ENCODE results near the gene CCDC8.
A peak's percentile ranks its signal among the peaks of the same experiment; 100 is the strongest.
"Not testable (repeated sequence)": the region's sequence is repeated elsewhere in the genome, so short reads cannot be mapped to it uniquely, and the experiment has no call there.

CCDC8 gene

DNA sequence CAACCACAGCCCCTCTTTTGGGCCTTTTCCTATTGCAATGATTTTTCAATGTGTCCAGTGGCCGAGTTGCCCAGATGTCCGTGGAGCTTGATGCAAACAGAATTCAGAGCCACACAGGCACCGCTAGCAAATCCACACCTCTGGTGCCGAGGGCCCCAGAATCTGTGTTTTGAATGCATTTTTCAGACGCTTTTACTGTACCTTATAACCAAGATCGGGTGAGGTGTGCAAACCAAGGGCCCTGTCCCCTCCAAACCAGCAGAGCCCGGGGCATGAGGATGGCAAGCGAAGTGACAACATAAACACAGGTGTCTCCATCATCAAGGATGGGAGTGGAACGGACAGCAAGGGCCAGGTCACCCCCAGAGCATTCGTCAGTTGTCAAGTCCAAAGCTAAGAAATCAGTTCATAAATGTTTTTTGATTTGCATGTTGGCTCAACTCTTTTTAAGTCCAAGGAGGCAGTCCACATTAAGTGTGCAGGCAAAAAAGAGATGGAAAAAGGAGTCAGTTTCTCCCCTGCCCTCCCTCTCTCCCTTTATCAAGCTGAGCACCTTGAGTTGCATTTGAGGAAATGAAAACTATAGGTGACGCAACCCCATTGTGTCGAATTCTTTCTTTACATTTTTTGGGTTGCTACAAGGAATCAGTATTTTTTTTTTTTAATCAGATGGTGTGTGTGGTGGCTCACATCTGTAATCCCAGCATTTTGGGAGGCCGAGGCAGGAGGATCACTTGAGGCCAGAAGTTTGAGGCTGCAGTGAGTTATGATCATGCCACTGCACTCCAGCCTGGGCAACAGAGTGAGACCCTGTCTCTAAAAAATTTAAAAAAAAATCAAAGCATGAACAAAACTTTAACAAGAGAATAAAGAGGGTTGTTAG is 2.9 kb downstream of the CCDC8 start:
- Histone ChIP-seq H3K27me3 (ENCODE audit: control insufficient read depth, insufficient read depth, low read length) (peaks cover 60% of the 10 kb centered on the region), H3K9ac (ENCODE audit: low read length) (no peak overlapping the region), H3K4me3 (ENCODE audit: low read length) (no peak overlapping the region), H3K4me1 (ENCODE audit: control insufficient read depth, insufficient read depth, low read length) (no peaks in the 10 kb centered on the region), H3K36me3 (ENCODE audit: control insufficient read depth, insufficient read depth, low read length) (no peaks in the 10 kb centered on the region), H3K9me3 (ENCODE audit: control insufficient read depth, low read length) (no peaks in the 10 kb centered on the region)

DNA sequence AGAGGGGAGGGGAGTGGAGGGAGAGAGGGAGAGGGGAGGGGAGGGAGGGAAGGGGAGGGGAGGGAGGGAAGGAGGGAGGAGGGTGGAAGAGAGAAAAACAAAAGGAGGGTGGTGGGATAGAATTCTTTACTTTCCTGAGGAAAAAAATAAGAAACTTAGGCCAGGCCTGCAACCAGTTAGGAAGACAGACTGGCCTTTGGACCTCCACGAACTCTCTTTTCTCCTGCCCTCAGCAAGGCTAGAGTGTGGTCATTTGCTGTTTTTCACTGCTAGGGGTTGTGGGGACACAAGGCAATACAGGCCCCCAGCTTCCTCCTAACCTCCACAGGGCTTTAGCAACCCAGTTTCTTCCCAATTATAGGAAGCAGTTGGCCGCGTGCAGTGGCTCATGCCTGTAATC is 4.2 kb downstream of the CCDC8 start:
- Histone ChIP-seq H3K9ac (ENCODE audit: low read length) (no peak overlapping the region), H3K9me3 (ENCODE audit: control insufficient read depth, low read length) (no peaks in the 10 kb centered on the region), H3K4me3 (ENCODE audit: low read length) (no peak overlapping the region), H3K4me1 (ENCODE audit: control insufficient read depth, insufficient read depth, low read length) (no peaks in the 10 kb centered on the region), H3K36me3 (ENCODE audit: control insufficient read depth, insufficient read depth, low read length) (no peaks in the 10 kb centered on the region), H3K27me3 (ENCODE audit: control insufficient read depth, insufficient read depth, low read length) (peaks cover 57% of the 10 kb centered on the region)

DNA sequence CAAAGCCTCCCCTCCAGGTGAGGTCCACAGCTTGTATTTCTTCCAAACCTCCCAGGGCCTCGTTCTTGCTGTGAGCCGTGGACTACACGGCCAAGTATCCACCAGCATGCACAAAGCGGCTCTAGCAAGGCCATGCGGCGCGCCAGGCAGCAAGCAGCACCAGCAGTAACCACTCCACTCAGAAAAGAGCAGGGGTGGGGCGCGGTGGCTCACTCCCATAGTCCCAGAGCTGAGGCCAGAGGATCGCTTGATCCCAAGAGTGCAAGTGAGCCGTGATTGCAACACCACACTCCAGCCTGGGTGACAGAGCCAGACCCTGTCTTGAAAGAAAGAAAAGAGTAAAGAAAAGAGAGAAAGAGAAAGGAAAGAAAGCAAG is 4.7 kb downstream of the CCDC8 start:
- H3K4me3 ChIP-seq (ENCODE audit: low read length) = no peak overlapping the region
- H3K9ac ChIP-seq (ENCODE audit: low read length) = no peak overlapping the region

DNA sequence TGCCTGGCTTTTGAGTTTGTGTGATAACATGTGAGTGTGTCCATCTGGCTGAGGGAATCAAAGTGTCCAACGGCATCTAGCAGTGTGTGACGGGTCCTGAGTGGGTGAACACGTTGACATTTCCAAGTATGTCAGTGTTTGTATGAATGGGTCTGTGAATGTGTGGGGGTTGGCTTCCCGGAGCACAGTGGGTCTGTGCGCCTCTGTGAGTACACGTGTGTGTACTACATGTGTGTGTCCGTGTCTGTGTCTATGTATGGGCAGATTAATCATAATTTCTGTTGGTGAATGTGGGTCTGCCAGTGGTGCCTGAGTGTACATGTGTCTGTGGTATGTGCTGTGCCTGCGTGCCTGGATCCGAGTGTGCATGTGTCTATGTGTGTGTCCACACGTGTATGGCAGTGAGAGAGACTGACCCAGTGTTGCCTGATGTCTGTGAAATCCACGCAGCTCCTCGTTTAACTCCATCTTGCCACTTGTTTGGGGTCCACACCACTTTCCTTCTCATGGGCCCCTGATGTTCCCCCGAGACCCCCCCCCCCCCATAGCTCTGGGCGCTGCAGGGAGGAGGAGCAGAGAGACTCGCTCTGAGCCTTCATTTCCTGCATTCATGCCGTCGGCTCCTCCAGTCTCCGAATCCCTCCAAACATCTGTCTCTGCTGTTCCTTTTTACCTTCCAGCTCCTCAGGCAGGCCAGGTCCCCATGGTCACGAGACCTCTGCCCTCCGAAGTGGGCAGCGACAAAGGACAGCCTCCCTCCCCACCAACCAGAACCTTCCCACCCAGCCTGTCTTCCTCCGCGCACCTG is 5.3 kb downstream of the CCDC8 start:
- Histone ChIP-seq H3K4me1 (ENCODE audit: control insufficient read depth, insufficient read depth, low read length) (peaks cover 6% of the 10 kb centered on the region), H3K9me3 (ENCODE audit: control insufficient read depth, low read length) (no peaks in the 10 kb centered on the region), H3K36me3 (ENCODE audit: control insufficient read depth, insufficient read depth, low read length) (no peaks in the 10 kb centered on the region), H3K27me3 (ENCODE audit: control insufficient read depth, insufficient read depth, low read length) (peaks cover 52% of the 10 kb centered on the region), H3K4me3 (ENCODE audit: low read length) (no peak overlapping the region), H3K9ac (ENCODE audit: low read length) (no peak overlapping the region)

More for the DNA sequence above, 4.7 kb downstream of the CCDC8 start:
- H3K27me3 ChIP-seq (ENCODE audit: control insufficient read depth, insufficient read depth, low read length) = peaks cover 56% of the 10 kb centered on the region
- H3K36me3 ChIP-seq (ENCODE audit: control insufficient read depth, insufficient read depth, low read length) = no peaks in the 10 kb centered on the region
- H3K9me3 ChIP-seq (ENCODE audit: control insufficient read depth, low read length) = no peaks in the 10 kb centered on the region
- H3K4me1 ChIP-seq (ENCODE audit: control insufficient read depth, insufficient read depth, low read length) = peaks cover 5% of the 10 kb centered on the region

DNA sequence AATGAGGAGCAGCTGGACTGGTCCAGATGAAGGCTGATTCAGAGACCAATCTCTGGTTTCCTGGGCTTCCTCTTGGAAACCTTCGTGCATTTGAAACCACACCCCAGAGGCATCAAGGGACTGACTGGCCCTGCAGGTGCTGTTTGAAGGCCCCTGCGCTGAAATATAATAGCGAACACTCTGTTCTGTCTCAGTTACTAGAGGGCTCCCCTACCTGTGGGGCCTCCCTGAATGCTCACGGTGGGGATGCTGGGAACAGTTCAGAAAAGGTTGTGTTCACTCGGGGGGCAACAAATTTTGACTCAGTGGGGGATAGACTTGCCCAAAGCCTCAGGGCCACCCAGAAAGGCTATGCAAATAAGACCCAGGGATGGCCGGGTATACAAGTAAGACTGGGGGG is 6.4 kb downstream of the CCDC8 start:
- no peak overlapping the region for H3K4me3 ChIP-seq (ENCODE audit: low read length)
- no peaks in the 10 kb centered on the region for H3K9me3 ChIP-seq (ENCODE audit: control insufficient read depth, low read length)
- H3K4me1 ChIP-seq (ENCODE audit: control insufficient read depth, insufficient read depth, low read length) = peaks cover 6% of the 10 kb centered on the region
- H3K36me3 ChIP-seq (ENCODE audit: control insufficient read depth, insufficient read depth, low read length) = no peaks in the 10 kb centered on the region
- peaks cover 41% of the 10 kb centered on the region for H3K27me3 ChIP-seq (ENCODE audit: control insufficient read depth, insufficient read depth, low read length)
- H3K9ac ChIP-seq (ENCODE audit: low read length) = no peak overlapping the region

DNA sequence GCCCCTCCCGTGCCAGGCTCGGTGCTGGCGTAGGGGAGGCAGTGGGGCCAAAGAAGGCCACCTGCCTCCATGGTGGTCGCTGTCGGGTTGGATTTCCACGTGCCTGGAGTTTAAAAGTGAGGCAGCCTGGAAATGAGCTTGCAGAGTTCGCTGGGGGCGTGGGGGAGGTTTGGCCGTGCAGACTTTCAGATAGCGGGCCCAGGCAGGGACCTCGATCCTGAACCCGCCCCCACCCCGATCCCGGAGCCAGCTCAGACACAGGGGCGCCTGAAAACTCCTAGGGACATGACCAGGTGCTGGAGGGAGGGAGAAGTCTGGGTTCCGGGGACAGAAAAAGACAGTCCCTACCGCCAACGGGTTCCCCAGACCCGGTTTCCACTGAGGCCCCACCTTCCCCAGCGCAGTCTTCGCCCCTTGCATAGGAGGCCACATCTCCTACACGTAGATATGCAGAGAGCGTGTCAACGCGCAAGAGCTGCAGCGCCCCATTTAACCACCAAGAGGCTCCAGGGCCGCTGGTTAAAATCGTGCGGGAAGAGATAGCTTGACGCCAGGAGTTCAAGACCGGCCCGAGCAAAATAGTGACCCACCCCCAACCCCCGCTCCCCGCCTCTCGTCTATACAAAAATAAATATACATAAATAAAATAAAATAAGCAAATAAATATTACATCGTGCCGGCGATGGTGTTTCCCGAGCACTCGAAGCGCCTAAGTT is 8.5 kb downstream of the CCDC8 start:
- no peaks in the 10 kb centered on the region for H3K9me3 ChIP-seq (ENCODE audit: control insufficient read depth, low read length)
- peaks cover 29% of the 10 kb centered on the region for H3K27me3 ChIP-seq (ENCODE audit: control insufficient read depth, insufficient read depth, low read length)
- peak overlapping the region; percentile 32 for H3K4me3 ChIP-seq (ENCODE audit: low read length)
- H3K4me1 ChIP-seq (ENCODE audit: control insufficient read depth, insufficient read depth, low read length) = peaks cover 6% of the 10 kb centered on the region
- H3K36me3 ChIP-seq (ENCODE audit: control insufficient read depth, insufficient read depth, low read length) = no peaks in the 10 kb centered on the region
- H3K9ac ChIP-seq (ENCODE audit: low read length) = peak overlapping the region; percentile 53

DNA sequence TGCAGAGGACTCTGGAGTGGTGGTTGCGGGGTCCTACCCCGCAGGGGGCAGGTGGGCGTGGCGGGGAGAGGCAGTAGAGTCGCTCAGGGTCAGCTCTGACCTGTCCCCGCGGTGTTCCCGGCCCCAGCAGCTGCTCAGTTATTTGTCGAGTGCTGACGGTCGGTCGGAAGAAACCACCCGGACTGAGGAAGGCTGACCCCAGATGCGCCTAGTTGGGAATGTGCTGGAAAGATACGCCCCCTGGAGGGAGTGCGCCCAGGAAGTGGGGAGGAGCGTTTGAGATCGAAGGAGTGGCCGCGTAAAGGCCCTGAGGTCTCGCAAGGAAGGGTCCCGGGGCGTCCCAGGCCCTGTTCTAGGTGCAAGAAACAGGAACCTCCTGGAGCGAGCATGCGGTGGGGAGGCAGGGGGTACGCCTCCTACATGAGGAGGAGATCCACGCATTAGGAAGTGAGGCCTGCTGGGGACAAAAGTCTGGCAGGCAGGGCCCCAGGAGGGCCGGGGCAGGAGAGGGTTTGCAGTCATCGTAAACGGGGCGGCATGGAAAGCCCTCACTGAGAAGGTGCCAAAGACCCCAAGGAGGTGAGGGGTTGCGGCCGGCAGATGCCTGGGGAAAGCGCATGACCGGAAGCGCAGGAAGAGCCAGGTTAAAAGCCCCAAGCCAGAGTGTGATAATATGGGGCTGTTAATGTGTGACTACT is 9.2 kb downstream of the CCDC8 start:
- H3K4me1 ChIP-seq (ENCODE audit: control insufficient read depth, insufficient read depth, low read length) = peaks cover 6% of the 10 kb centered on the region
- H3K9ac ChIP-seq (ENCODE audit: low read length) = peak overlapping the region; percentile 53
- H3K9me3 ChIP-seq (ENCODE audit: control insufficient read depth, low read length) = no peaks in the 10 kb centered on the region
- H3K4me3 ChIP-seq (ENCODE audit: low read length) = peak overlapping the region; percentile 32
- H3K27me3 ChIP-seq (ENCODE audit: control insufficient read depth, insufficient read depth, low read length) = peaks cover 29% of the 10 kb centered on the region
- H3K36me3 ChIP-seq (ENCODE audit: control insufficient read depth, insufficient read depth, low read length) = no peaks in the 10 kb centered on the region

DNA sequence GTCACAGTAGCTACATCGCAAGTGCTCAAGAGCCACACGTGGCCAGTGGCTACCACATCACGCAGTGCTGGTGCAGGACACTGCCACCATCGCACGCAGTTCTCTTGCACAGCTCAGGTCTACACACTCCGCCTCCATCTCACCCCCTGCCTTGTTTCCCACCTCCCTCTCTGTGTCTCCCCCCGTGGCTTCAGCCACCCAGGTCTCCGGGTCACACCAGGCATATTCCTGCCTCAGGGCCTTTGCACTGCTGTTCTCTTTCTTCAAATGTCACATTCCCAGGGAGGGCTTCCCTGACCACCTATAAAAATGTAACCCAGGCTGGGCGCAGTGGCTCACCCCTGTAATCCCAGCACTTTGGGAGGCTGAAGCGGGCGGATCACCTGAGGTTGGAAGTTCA is 10.6 kb downstream of the CCDC8 start:
- H3K4me1 ChIP-seq (ENCODE audit: control insufficient read depth, insufficient read depth, low read length) = peaks cover 6% of the 10 kb centered on the region
- no peaks in the 10 kb centered on the region for H3K36me3 ChIP-seq (ENCODE audit: control insufficient read depth, insufficient read depth, low read length)
- H3K4me3 ChIP-seq (ENCODE audit: low read length) = no peak overlapping the region
- no peaks in the 10 kb centered on the region for H3K9me3 ChIP-seq (ENCODE audit: control insufficient read depth, low read length)
- H3K9ac ChIP-seq (ENCODE audit: low read length) = no peak overlapping the region
- H3K27me3 ChIP-seq (ENCODE audit: control insufficient read depth, insufficient read depth, low read length) = peaks cover 23% of the 10 kb centered on the region

DNA sequence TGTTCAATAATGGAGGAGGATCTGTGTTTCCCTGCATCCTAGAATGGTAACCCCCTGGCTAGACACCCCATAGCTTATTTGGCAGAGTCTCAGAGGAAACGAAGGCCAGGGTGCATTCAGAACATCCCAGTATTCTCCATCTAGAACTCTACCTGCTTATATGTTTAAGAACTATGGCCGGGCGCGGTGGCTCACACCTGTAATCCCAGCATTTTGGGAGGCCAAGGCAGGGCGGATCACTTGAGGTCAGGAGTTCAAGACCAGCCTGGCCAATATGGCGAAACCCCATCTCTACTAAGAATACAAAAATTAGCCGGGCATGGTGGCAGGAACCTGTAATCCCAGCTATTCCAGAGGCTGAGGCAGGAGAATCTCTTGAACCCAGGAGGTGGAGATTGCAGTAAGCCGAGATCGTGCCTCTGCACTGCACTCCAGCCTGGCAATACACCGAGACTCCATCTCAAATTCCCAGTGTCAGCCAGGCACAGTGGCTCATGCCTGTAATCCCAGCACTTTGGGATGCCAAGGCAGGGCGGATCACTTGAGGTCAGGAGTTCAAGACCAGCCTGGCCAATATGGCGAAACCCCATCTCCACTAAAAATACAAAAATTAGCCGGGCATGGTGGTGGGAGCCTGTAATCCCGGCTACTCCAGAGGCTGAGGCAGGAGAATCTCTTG is 15.4 kb downstream of the CCDC8 start:
- not testable (repeated sequence) for H3K36me3 ChIP-seq (ENCODE audit: control insufficient read depth, insufficient read depth, low read length); H3K27me3 ChIP-seq (ENCODE audit: control insufficient read depth, insufficient read depth, low read length); H3K4me3 ChIP-seq (ENCODE audit: low read length); H3K9ac ChIP-seq (ENCODE audit: low read length); H3K4me1 ChIP-seq (ENCODE audit: control insufficient read depth, insufficient read depth, low read length); H3K9me3 ChIP-seq (ENCODE audit: control insufficient read depth, low read length)

DNA sequence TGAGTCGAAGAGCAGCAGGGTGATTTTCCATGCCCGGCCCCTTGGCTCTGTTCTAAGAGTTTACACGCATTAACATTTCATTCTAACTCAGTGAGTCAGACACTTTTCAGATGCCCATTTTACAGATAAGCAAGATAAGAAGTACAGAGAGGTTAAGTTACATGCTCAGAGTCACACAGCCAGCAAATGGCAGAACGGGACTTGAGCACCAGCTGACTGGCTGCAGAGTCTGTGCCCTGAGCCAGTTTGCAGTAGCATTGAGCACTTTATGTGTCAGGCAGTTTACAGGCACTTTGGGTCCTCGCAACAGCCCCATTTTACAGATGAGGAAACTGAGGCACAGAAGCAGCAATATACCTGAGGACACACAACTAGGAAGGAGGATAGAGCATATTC is 19.0 kb downstream of the CCDC8 start:
- Histone ChIP-seq H3K9me3 (ENCODE audit: control insufficient read depth, low read length) (no peaks in the 10 kb centered on the region), H3K4me3 (ENCODE audit: low read length) (no peak overlapping the region), H3K4me1 (ENCODE audit: control insufficient read depth, insufficient read depth, low read length) (no peaks in the 10 kb centered on the region), H3K9ac (ENCODE audit: low read length) (no peak overlapping the region), H3K27me3 (ENCODE audit: control insufficient read depth, insufficient read depth, low read length) (no peaks in the 10 kb centered on the region), H3K36me3 (ENCODE audit: control insufficient read depth, insufficient read depth, low read length) (peaks cover 3% of the 10 kb centered on the region)

Measured in mucosa of stomach (tissue), 1 donor.